ENCODE measurements around the gene EXOC5. TPM values are rescaled to one million over a fixed set of nuclear protein-coding genes. Genes with fewer than 3 reads are reported as not detected.

EXOC5 gene
- total RNA-seq, 1 donor, result 87.4 TPM

- H3K4me3 ChIP-seq (ENCODE audit: low read depth, low read length), result no peak overlapping the region
- DNase-seq (ENCODE audit: low read depth), result no peak
- TF ChIP-seq CTCF (IDR thresholded peaks at IDR 0.05; ENCODE audit: insufficient read depth, low read length), result no peak
These were observed 98.8 kb downstream of the EXOC5 start for GRCh38 chr14:57169901-57170300.

- no peak overlapping the region for H3K4me3 ChIP-seq (ENCODE audit: low read depth, low read length)
- no peak for DNase-seq (ENCODE audit: low read depth)
- TF ChIP-seq CTCF (IDR thresholded peaks at IDR 0.05; ENCODE audit: insufficient read depth, low read length), result no peak
These were observed 100.5 kb downstream of the EXOC5 start for GRCh38 chr14:57168138-57168679.

- no peak overlapping the region for H3K4me3 ChIP-seq (ENCODE audit: low read depth, low read length)
- no peak for DNase-seq (ENCODE audit: low read depth)
- no peak for TF ChIP-seq CTCF (IDR thresholded peaks at IDR 0.05; ENCODE audit: insufficient read depth, low read length)
These were observed 107.0 kb downstream of the EXOC5 start for GRCh38 chr14:57161583-57162234.

GRCh38 chr14:57160333-57160732 is 108.4 kb downstream of the EXOC5 start:
- no peak for DNase-seq (ENCODE audit: low read depth)
- no peak for TF ChIP-seq CTCF (IDR thresholded peaks at IDR 0.05; ENCODE audit: insufficient read depth, low read length)
- H3K4me3 ChIP-seq (ENCODE audit: low read depth, low read length), result no peak overlapping the region

GRCh38 chr14:57153286-57153685 is 115.4 kb downstream of the EXOC5 start:
- no peak overlapping the region for H3K4me3 ChIP-seq (ENCODE audit: low read depth, low read length)
- no peak for DNase-seq (ENCODE audit: low read depth)
- TF ChIP-seq CTCF (IDR thresholded peaks at IDR 0.05; ENCODE audit: insufficient read depth, low read length), result no peak

Other genes starting within 250 kb of the EXOC5 start
- gene AP5M1, start 66 bp upstream of the EXOC5 start, total RNA-seq (ENCODE audit: low replicate concordance), result 36.6 and 50.9 TPM in 2 replicates
- 24.6 and 28.2 TPM in 2 replicates for gene NAA30, start 121.7 kb upstream of the EXOC5 start, total RNA-seq (ENCODE audit: low replicate concordance)
- gene CCDC198, start 225.0 kb upstream of the EXOC5 start, total RNA-seq (ENCODE audit: low replicate concordance), result not detected in 2 replicates

All from fibroblast of the aortic adventitia (primary cell).